Measurements from ENCODE around the gene AK5.

The AK5 gene

DNA sequence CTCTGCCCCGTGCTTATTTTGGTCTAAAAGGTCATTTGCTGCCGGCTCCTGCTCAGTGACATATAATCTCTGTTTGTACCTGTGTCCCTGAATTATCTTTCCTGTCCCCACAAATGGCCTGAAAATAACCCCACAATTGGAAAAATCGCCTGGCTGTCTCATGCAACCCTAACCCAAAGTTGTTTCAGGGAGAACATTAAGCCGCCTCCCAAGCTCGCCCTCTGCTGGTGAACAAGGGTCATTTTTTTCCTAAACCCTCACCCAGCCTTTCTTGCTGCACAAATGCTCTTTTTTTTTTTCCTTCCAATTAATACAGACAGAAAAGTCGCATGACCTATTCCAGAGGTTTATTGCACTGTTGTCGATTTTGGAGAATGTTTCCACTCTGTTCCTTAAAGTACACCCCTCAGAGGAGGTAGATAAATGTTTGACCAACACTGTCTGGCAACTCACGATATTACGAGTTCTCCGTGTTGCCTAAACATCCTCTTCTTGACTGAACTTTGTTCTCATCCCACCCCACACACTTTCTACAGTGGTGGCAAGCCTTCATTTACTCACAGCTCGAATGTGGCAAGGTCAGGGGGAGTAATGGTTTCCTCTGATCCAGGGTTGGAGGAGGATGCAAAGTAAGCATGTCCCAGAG lies 252.0 kb downstream of the AK5 start:
- peak; percentile 88 for DNase-seq (ENCODE audit: low read depth)
- TF ChIP-seq, protein P1, sequence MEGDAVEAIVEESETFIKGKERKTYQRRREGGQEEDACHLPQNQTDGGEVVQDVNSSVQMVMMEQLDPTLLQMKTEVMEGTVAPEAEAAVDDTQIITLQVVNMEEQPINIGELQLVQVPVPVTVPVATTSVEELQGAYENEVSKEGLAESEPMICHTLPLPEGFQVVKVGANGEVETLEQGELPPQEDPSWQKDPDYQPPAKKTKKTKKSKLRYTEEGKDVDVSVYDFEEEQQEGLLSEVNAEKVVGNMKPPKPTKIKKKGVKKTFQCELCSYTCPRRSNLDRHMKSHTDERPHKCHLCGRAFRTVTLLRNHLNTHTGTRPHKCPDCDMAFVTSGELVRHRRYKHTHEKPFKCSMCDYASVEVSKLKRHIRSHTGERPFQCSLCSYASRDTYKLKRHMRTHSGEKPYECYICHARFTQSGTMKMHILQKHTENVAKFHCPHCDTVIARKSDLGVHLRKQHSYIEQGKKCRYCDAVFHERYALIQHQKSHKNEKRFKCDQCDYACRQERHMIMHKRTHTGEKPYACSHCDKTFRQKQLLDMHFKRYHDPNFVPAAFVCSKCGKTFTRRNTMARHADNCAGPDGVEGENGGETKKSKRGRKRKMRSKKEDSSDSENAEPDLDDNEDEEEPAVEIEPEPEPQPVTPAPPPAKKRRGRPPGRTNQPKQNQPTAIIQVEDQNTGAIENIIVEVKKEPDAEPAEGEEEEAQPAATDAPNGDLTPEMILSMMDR (conservative IDR thresholded peaks at IDR 0.05; ENCODE audit: low read depth, low read length), result peak; percentile 92
- no peak overlapping the region for H3K4me3 ChIP-seq (ENCODE audit: low read depth, low read length)

DNA sequence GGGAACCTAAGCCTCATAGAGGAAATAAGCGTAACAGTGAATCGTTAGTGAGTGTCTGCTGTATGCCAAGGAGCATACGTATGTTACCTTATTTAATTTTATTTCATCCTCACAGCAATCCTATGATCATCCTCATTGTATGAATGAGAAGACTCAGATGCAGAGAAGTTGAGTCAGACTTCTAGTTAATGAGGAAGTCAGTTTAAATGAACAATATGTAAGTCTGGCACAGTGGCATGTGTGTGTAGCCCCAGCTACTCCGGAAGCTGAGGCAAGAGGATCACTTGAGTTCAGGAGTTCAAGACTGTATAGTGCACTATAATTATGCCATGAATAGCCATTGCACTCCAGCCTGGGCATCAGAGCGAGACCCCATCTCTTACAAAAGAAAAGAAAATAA lies 252.6 kb downstream of the AK5 start:
- TF ChIP-seq, protein P1 (conservative IDR thresholded peaks at IDR 0.05; ENCODE audit: low read depth, low read length), result no peak
- no peak for DNase-seq (ENCODE audit: low read depth)
- H3K4me3 ChIP-seq (ENCODE audit: low read depth, low read length), result no peak overlapping the region

DNA sequence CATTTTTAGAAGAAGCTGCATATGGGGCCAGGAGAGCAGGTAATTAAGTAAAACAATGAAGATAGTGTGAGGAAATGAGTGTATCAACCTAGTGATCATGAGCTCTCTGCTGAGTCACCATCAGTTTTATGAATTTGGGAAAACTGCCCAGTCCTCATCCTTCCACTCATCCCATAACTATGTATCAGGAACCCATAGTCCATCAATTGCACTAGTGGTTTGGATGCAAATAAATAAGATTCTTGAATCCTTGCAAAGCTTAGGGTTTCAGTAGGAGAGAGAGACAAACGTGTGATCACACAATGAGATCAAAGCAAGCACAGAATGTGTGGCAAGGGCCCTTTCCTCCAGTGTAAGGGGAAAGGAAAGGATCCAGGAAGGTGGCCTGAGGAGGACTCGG lies 255.0 kb downstream of the AK5 start:
- H3K4me3 ChIP-seq (ENCODE audit: low read depth, low read length), result no peak overlapping the region
- TF ChIP-seq, protein P1 (conservative IDR thresholded peaks at IDR 0.05; ENCODE audit: low read depth, low read length), result no peak
- peak; percentile 91 for DNase-seq (ENCODE audit: low read depth)

DNA sequence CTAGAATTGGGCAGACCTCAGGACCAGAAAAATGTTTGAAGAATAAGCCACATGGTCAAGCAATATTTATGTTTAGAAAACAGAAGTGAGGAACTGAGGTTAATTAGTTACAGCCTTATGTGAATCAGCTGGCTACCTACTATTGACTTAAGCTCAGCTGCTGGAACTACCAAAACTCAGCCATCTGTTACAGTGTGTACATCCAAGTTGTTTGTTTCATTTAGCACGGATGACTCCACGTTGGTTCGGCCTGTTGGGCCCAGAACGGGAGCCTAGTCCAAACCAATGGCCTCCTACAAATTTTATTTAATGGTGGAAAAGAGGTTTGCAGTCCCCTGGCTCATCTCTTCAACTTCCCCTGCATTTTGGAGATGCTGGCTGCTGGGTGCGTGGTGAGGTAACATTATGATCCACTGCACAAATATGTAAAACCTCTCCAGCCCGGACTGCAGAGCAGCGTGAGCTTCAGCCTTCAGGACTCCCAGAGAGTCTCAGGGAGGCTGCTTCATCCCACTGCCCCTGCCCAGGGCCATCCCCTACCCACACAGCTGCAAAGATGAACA lies 257.2 kb downstream of the AK5 start:
- no peak overlapping the region for H3K4me3 ChIP-seq (ENCODE audit: low read depth, low read length)
- DNase-seq (ENCODE audit: low read depth), result peak; percentile 92
- TF ChIP-seq, protein P1 (conservative IDR thresholded peaks at IDR 0.05; ENCODE audit: low read depth, low read length), result no peak

DNA sequence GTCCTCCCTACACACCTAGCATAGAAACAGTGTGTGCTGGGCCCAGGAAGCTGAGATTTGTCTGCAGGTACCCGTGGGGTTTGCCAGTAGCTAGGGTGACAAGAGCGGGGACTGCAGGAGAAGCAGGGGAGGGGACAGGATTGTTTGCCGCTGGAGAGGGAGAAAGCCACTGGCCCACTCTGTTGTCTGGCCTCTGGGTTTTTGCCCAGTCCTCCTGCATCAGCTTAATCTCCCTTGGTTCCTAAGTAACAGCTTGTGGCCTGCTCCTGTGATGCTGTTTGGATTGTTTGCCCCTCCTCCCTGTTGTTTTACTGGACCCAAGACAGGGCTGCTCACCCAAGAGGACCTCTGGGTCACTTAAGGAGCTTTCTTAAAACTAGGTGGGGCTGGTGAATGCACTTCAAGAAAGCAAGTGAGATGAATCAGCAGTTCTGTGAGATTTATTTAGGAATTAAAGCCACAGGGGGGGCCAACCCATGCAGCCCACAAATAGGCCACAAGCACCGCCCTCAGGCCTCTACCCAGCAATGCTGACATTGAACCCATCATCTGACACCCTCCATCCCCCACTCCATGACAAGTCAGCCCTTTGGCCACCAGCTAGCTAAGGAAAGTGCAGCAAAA lies 257.8 kb downstream of the AK5 start:
- TF ChIP-seq, protein P1 (conservative IDR thresholded peaks at IDR 0.05; ENCODE audit: low read depth, low read length), result no peak
- H3K4me3 ChIP-seq (ENCODE audit: low read depth, low read length), result no peak overlapping the region
- DNase-seq (ENCODE audit: low read depth), result peak; percentile 89

DNA sequence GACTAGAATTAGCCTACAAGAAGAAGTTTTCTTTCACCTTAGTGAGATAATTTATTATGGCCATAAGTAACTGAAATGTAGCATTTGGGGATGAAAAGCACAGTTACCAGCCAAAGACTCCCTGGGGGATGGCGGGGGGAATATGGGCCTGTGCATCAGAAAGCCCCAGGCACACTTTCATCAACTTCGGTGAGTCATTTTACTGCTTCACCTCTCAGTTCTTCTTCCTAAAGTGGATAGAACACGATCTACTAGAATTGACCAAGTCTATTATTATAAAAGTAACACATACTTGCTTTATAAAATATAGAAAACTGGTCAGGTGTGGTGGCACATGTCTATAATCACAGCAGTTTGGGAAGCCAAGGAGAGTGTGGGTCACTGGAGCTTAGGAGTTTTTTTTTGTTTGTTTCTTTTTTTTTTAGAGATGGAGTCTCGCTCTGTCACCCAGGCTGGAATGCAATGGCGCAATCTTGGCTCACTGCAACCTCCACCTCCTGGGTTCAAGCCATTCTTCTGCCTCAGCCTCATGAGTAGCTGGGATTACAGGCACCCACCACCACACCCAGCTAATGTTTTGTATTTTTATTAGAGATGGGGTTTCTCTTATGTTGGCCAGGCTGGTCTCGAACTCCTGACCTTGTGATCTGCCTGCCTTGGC lies 258.8 kb downstream of the AK5 start:
- H3K4me3 ChIP-seq (ENCODE audit: low read depth, low read length), result no peak overlapping the region
- TF ChIP-seq, protein P1 (conservative IDR thresholded peaks at IDR 0.05; ENCODE audit: low read depth, low read length), result no peak
- peak; percentile 85 for DNase-seq (ENCODE audit: low read depth)
